Mesendoderm (in vitro differentiated cells): ENCODE measurements around the gene CAGE1.

ENCODE experiments used
- DNase-seq: peaks from one replicate; pipeline ENCODE4 v3.0.0; 2013
- H2AK5ac ChIP-seq: 2 replicates; pipeline ENCODE4 v1.6.1; 2013; ENCODE audit warnings: low read length, inconsistent platforms
- H2BK120ac ChIP-seq: 2 replicates; pipeline ENCODE4 v1.6.1; 2013; ENCODE audit warnings: low read depth, mild to moderate bottlenecking, low read length, moderate library complexity, mixed read lengths
- H2BK15ac ChIP-seq: replicated peaks from 2 replicates; pipeline ENCODE4 v1.6.1; 2013; ENCODE audit warnings: low read depth, mild to moderate bottlenecking, moderate library complexity
- H2BK5ac ChIP-seq: 2 replicates; pipeline ENCODE4 v1.6.1; 2013; ENCODE audit warnings: low read length, inconsistent platforms
- H3K18ac ChIP-seq: 2 replicates; pipeline ENCODE4 v1.6.1; 2013; ENCODE audit warnings: mild to moderate bottlenecking, low read length, mixed read lengths
- H3K23ac ChIP-seq: one replicate; pipeline ENCODE4 v1.6.1; 2013; ENCODE audit warnings: low read length
- H3K27ac ChIP-seq: 2 replicates; pipeline ENCODE4 v1.5.1; 2013; ENCODE audit warnings: low read depth, mild to moderate bottlenecking, inconsistent platforms, low read length, moderate library complexity
- H3K27me3 ChIP-seq: 2 replicates; pipeline ENCODE4 v1.6.1; 2013; ENCODE audit warnings: low read length, control low read depth, mild to moderate bottlenecking, inconsistent platforms; ENCODE audit not compliant: insufficient read depth, poor library complexity
- H3K36me3 ChIP-seq: 2 replicates; pipeline ENCODE4 v1.6.1; 2013; ENCODE audit warnings: low read length, inconsistent platforms; ENCODE audit not compliant: control insufficient read depth, insufficient read depth
- H3K4ac ChIP-seq: one replicate; pipeline ENCODE4 v1.6.1; 2013; ENCODE audit warnings: low read depth, mild to moderate bottlenecking, low read length, moderate library complexity
- H3K4me1 ChIP-seq: 2 replicates; pipeline ENCODE4 v1.6.1; 2013; ENCODE audit warnings: low read depth, low read length, inconsistent platforms; ENCODE audit not compliant: control insufficient read depth
- H3K4me2 ChIP-seq: 2 replicates; pipeline ENCODE4 v1.6.1; 2013; ENCODE audit warnings: low read length
- H3K4me3 ChIP-seq: 2 replicates; pipeline ENCODE4 v1.5.1; 2013; ENCODE audit warnings: mild to moderate bottlenecking, low read length
- H3K56ac ChIP-seq: one replicate; pipeline ENCODE4 v1.6.1; 2013; ENCODE audit warnings: low read length
- H3K79me1 ChIP-seq: 2 replicates; pipeline ENCODE4 v1.6.1; 2013; ENCODE audit warnings: low read length, inconsistent platforms
- H3K79me2 ChIP-seq: 2 replicates; pipeline ENCODE4 v1.6.1; 2013; ENCODE audit warnings: mild to moderate bottlenecking, low read length; ENCODE audit not compliant: control insufficient read depth, insufficient read depth
- H3K9ac ChIP-seq: 2 replicates; pipeline ENCODE4 v1.6.1; 2013; ENCODE audit warnings: low read length, inconsistent platforms
- H4K5ac ChIP-seq: one replicate; pipeline ENCODE4 v1.6.1; 2013; ENCODE audit warnings: low read length
- H4K8ac ChIP-seq: one replicate; pipeline ENCODE4 v1.6.1; 2013; ENCODE audit warnings: low read depth, mild to moderate bottlenecking, control low read depth, low read length, moderate library complexity
- WGBS: extraction: QIAGEN DNeasy Blood & Tissue Kit; methylation state at CpG from one replicate; pipeline ENCODE4 v1.1.7; 2013; ENCODE audit warnings: low lambda C conversion rate, missing lambda C conversion rate; ENCODE audit not compliant: insufficient coverage; ENCODE audit errors: extremely low coverage; 5-methylcytosine and 5-hydroxymethylcytosine counted together

The CAGE1 gene

DNA sequence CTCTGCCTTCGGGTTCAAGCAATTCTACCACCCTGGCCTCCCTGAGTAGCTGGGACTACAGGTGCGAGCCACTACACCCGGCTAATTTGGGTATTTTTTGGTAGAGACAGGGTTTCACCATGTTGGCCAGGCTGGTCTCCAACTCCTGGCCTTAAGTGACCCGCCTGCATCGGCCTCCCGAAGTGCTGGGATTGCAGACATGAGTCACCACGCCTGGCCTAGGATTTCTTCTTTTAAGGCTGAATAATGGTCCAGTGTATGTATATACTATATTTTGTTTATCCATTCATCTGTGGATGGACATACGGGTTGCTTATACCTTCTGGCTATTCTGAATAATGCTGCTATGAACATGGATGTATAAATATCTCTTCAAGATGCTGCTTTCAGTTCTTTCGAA lies 17.2 kb upstream of the CAGE1 start:
- H3K36me3 ChIP-seq: peaks cover 3% of the 10 kb centered on the region
- no peak overlapping the region for H3K27ac ChIP-seq
- no peak overlapping the region for H3K23ac ChIP-seq
- no peaks in the 10 kb centered on the region for H3K79me1 ChIP-seq
- no peak overlapping the region for H3K9ac ChIP-seq
- no CpG with 5 or more reads among the region's 9 CpGs for WGBS
- H2BK120ac ChIP-seq: no peak overlapping the region
- no peaks in the 10 kb centered on the region for H3K27me3 ChIP-seq
- H3K79me2 ChIP-seq: no peaks in the 10 kb centered on the region
- H3K4me3 ChIP-seq: no peak overlapping the region
- no peak overlapping the region for H3K18ac ChIP-seq
- H3K4me2 ChIP-seq: no peak overlapping the region
- no peak overlapping the region for H3K4ac ChIP-seq
- H3K4me1 ChIP-seq: no peaks in the 10 kb centered on the region
- no peak for DNase-seq
- H2AK5ac ChIP-seq: no peak overlapping the region
- no peak overlapping the region for H2BK5ac ChIP-seq
- no peak overlapping the region for H4K8ac ChIP-seq
- H3K56ac ChIP-seq: no peak overlapping the region
- H2BK15ac ChIP-seq: no peak overlapping the region
- H4K5ac ChIP-seq: no peak overlapping the region

DNA sequence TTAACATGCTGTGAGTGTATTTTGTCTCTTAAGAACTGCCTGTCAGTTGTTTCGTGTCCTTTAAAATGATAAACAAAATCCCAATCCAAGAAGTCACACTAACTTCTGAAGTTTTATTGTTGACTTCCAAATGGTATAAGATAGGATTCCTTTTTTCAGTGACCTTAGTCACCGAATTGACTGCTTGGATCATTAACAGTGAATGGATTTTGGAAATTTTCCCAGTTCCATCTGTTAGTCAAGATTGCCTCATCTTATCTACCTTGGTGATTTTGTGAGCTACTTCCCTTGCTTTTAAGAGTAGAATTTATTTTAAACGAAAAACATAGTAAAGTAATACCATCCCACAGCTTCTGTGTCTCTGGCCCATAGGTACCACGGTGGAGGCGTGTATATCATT lies 15.0 kb upstream of the CAGE1 start:
- no peak overlapping the region for H3K4me3 ChIP-seq
- no peak overlapping the region for H4K8ac ChIP-seq
- H3K56ac ChIP-seq: no peak overlapping the region
- H2AK5ac ChIP-seq: no peak overlapping the region
- no CpG with 5 or more reads among the region's 5 CpGs for WGBS
- no peak for DNase-seq
- no peak overlapping the region for H4K5ac ChIP-seq
- H3K9ac ChIP-seq: no peak overlapping the region
- H3K36me3 ChIP-seq: peaks cover 3% of the 10 kb centered on the region
- no peak overlapping the region for H3K27ac ChIP-seq
- no peak overlapping the region for H2BK120ac ChIP-seq
- H3K4me1 ChIP-seq: no peaks in the 10 kb centered on the region
- no peak overlapping the region for H3K23ac ChIP-seq
- no peak overlapping the region for H2BK15ac ChIP-seq
- no peak overlapping the region for H3K18ac ChIP-seq
- H3K79me2 ChIP-seq: no peaks in the 10 kb centered on the region
- H3K27me3 ChIP-seq: no peaks in the 10 kb centered on the region
- no peak overlapping the region for H2BK5ac ChIP-seq
- H3K4ac ChIP-seq: no peak overlapping the region
- no peaks in the 10 kb centered on the region for H3K79me1 ChIP-seq
- no peak overlapping the region for H3K4me2 ChIP-seq

DNA sequence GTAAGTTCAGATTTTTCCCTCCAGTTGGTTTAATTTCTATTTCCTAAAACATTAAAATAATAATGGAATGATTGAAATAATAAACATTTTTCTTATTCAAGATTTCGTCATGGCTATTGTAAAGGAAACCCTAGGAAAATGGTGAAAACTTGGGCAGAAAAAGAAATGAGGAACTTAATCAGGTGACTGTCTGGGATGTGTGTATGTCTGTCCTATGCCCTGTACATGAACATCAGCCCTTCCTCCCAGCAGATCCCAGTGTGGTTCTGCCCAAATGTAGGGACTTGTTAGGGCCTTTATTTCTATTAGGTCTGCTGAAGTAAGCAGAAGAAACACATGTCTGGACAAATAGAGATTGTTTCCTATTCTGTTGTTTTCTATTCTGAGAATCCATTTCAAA lies 13.2 kb upstream of the CAGE1 start:
- Histone ChIP-seq H3K27me3 (no peaks in the 10 kb centered on the region), H3K36me3 (peaks cover 3% of the 10 kb centered on the region), H2BK15ac (no peak overlapping the region), H3K56ac (no peak overlapping the region), H4K8ac (no peak overlapping the region), H2BK5ac (no peak overlapping the region), H2BK120ac (no peak overlapping the region), H3K4me2 (no peak overlapping the region), H3K9ac (no peak overlapping the region), H3K4me3 (no peak overlapping the region), H3K4ac (no peak overlapping the region), H3K18ac (no peak overlapping the region), H3K23ac (no peak overlapping the region), H3K79me2 (no peaks in the 10 kb centered on the region), H3K27ac (no peak overlapping the region), H3K79me1 (no peaks in the 10 kb centered on the region), H3K4me1 (no peaks in the 10 kb centered on the region), H2AK5ac (no peak overlapping the region), H4K5ac (no peak overlapping the region)
- no peak for DNase-seq
- WGBS: no CpG with 5 or more reads among the region's 1 CpG

DNA sequence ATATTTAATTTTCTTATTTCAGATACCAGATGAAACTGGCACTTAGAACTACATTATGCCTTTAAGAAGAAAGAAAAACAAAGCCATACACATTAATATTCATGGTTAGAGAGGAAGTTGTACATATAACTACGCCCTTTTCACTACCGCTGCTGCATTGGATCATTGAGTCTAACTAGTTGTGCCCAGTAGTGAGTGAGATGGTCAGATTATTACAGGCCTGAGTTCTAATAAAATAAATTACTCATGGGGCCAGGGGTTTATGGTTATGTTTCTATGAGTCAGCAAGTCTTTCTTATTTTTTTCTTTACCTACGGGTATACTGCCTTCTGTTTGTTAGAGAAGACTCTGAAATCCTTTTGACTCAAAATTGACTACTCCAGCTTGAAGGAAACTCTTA lies 11.5 kb upstream of the CAGE1 start:
- no peaks in the 10 kb centered on the region for H3K4me1 ChIP-seq
- no peak overlapping the region for H2BK15ac ChIP-seq
- H2AK5ac ChIP-seq: no peak overlapping the region
- no peak overlapping the region for H3K18ac ChIP-seq
- H3K79me1 ChIP-seq: no peaks in the 10 kb centered on the region
- no peak overlapping the region for H3K4me3 ChIP-seq
- no peak overlapping the region for H3K23ac ChIP-seq
- no peaks in the 10 kb centered on the region for H3K79me2 ChIP-seq
- H2BK5ac ChIP-seq: no peak overlapping the region
- H2BK120ac ChIP-seq: no peak overlapping the region
- H3K9ac ChIP-seq: no peak overlapping the region
- no peak overlapping the region for H3K56ac ChIP-seq
- WGBS: no CpG with 5 or more reads among the region's 3 CpGs
- H3K27ac ChIP-seq: no peak overlapping the region
- peaks cover 3% of the 10 kb centered on the region for H3K36me3 ChIP-seq
- no peak overlapping the region for H3K4me2 ChIP-seq
- H3K27me3 ChIP-seq: no peaks in the 10 kb centered on the region
- no peak for DNase-seq
- no peak overlapping the region for H4K8ac ChIP-seq
- H4K5ac ChIP-seq: no peak overlapping the region
- no peak overlapping the region for H3K4ac ChIP-seq

DNA sequence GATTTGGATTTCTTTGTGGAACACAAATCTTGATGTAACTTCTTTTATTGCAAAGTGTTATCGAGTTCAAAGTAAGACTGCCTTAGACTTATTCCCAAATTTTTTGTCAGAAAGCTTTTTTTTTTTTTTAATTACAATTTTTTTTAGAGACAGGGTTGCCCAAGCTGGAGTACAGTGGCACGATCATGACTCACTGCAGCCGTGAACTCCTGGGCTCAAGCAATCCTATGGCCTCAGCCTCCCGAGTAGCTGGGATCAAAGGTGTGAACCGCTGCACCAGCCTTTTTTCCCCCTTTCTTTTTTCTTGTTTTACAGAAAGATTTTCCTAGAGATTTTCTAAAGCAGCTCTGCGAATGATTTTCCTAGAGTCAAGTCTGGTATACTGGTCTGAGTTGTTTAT lies 2.9 kb upstream of the CAGE1 start:
- Histone ChIP-seq H2BK5ac (no peak overlapping the region), H2BK120ac (no peak overlapping the region), H2AK5ac (no peak overlapping the region), H3K4me2 (no peak overlapping the region), H3K4me1 (peaks cover 5% of the 10 kb centered on the region), H3K4ac (no peak overlapping the region), H2BK15ac (no peak overlapping the region), H3K56ac (no peak overlapping the region), H3K23ac (no peak overlapping the region), H3K27me3 (no peaks in the 10 kb centered on the region), H3K9ac (no peak overlapping the region), H4K8ac (no peak overlapping the region), H3K4me3 (no peak overlapping the region), H3K18ac (no peak overlapping the region), H3K79me1 (peaks cover 10% of the 10 kb centered on the region), H3K79me2 (peaks cover 22% of the 10 kb centered on the region), H3K36me3 (no peaks in the 10 kb centered on the region), H4K5ac (no peak overlapping the region), H3K27ac (no peak overlapping the region)
- WGBS: no CpG with 5 or more reads among the region's 6 CpGs
- no peak for DNase-seq

DNA sequence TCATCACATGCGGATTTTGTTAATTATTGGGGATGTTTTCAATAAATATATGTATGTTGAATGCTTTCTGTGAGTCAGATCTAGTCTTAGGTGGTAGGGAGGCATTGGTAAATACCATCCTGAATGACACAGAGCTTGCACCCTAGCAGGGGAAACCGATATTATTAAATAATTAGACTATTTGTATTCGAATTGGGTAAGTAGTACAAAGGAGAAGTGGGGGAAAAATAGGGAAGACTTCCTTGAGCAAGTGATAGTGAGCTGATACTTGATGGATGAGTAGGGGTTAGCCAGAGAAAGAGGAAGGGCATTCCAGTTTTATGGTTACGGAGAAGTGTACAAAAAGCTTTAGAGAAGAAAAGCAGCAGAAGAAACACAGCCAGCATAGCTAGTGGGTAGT lies 1.6 kb upstream of the CAGE1 start:
- Histone ChIP-seq H3K9ac (peak overlapping the region; percentile 48), H3K27ac (no peak overlapping the region), H3K4me1 (peaks cover 5% of the 10 kb centered on the region), H3K79me2 (peaks cover 22% of the 10 kb centered on the region), H2AK5ac (no peak overlapping the region), H4K5ac (no peak overlapping the region), H3K4me2 (peak overlapping the region; percentile 15), H3K4me3 (no peak overlapping the region), H4K8ac (no peak overlapping the region), H3K18ac (no peak overlapping the region), H3K79me1 (peaks cover 10% of the 10 kb centered on the region), H3K27me3 (no peaks in the 10 kb centered on the region), H2BK120ac (no peak overlapping the region), H2BK15ac (no peak overlapping the region), H3K56ac (no peak overlapping the region), H3K4ac (no peak overlapping the region), H3K36me3 (no peaks in the 10 kb centered on the region), H3K23ac (no peak overlapping the region), H2BK5ac (no peak overlapping the region)
- no peak for DNase-seq
- no CpG with 5 or more reads among the region's 4 CpGs for WGBS
